ENCODE measurements around the gene MRPS31.

DNA sequence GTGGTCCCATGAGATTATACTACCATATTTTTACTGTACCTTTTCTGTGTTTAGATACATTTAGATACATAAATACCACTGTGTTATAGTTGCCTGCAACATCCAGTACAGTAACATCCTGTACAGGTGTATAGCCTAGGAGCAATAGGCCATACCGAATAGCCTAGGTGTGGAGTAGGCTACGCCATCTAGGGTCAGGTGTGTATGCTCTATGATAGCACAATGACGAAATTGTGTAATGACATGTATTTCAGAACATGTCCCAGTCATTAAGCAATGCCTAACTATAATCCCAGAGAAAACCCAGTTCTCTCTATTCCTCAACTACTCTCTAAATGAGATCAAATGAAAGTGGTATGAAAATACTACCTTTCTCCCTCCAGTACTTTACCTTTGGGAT is 22.3 kb upstream of the MRPS31 start:
- TF ChIP-seq, protein P1, sequence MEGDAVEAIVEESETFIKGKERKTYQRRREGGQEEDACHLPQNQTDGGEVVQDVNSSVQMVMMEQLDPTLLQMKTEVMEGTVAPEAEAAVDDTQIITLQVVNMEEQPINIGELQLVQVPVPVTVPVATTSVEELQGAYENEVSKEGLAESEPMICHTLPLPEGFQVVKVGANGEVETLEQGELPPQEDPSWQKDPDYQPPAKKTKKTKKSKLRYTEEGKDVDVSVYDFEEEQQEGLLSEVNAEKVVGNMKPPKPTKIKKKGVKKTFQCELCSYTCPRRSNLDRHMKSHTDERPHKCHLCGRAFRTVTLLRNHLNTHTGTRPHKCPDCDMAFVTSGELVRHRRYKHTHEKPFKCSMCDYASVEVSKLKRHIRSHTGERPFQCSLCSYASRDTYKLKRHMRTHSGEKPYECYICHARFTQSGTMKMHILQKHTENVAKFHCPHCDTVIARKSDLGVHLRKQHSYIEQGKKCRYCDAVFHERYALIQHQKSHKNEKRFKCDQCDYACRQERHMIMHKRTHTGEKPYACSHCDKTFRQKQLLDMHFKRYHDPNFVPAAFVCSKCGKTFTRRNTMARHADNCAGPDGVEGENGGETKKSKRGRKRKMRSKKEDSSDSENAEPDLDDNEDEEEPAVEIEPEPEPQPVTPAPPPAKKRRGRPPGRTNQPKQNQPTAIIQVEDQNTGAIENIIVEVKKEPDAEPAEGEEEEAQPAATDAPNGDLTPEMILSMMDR (IDR thresholded peaks at IDR 0.05) = no peak
- TF ChIP-seq REST (IDR thresholded peaks at IDR 0.05; ENCODE audit: insufficient read depth in 1 of 2, low read depth in 2 of 2, low read length in 1 of 2) = no peak
- no peak for TF ChIP-seq POLR2AphosphoS5 (IDR thresholded peaks at IDR 0.05; ENCODE audit: low read depth, low read length)
- no peak for TF ChIP-seq TCF7L2 (IDR thresholded peaks at IDR 0.05; ENCODE audit: low read depth, low read length)
- no peak for TF ChIP-seq SIN3A (IDR thresholded peaks at IDR 0.05; ENCODE audit: borderline replicate concordance, insufficient read depth, low read depth, low read length)

Measured in Panc1 (cell line).